HG02610 (cell line): Measurements from ENCODE around the gene TAS2R41.
"Not testable (repeated sequence)": the region's sequence is repeated elsewhere in the genome, so short reads cannot be mapped to it uniquely, and the experiment has no call there.

Experiments
- ATAC-seq: cut with Tn5 transposase; IDR thresholded peaks from one replicate; pipeline ENCODE4 v1.9.1; 2021; ENCODE audit warnings: mild to moderate bottlenecking, moderate library complexity; ENCODE audit not compliant: unreplicated experiment

TAS2R41 gene

DNA sequence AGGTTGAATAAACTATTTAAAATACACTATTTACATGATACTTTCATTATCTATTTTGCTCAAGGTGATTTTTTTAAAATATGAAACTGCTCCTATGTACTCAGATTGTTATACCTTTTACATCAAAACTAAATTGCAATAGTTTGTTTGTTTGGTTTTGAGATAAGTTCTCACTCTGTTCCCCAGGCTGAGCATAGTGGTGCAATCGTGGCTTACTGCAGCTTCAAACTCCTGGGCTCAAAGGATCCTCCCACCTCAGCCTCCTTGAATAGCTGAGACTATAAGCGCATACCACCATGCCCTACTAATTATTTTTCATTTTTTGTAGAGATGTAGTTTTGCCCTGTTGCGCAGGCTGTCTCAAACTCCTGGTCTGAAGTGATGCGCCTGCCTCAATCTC lies 21.7 kb upstream of the TAS2R41 start:
- ATAC-seq = peak; percentile 29

DNA sequence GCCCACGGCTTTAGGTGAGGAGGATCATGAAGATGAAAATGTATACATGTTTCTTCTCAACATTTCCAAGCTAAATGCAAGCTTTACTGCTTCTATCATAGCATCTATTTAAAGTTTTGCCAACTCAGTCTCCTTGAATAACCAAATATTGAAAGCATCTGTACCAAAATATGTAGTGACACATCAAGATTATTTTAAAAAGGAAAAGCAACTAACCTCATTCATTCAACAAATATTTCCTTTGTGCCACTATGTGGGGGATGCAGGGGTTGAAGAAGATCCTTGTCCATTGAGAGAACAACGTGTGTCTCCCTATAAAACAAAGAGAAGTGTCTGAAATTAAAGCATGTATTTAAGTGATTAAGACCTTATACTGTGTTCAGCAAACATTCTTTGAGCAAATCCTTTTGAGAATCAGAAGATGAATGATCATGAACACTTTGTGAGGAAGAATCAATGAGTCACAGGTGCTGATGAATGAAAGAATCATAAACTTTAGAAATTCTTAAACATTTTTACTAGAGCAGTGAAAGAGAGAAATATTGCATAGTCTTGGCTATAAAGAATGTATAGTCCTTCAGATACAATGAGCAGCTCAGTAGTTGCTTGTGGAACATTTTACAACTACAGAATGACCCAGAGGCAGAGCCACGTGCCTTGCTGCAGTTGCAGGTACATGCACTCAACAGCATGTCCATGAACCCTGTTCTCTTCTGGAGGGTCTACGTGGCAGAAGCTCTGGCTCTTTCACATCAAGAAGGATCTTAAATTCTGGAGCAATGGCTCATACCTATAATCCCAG lies 20.5 kb upstream of the TAS2R41 start:
- ATAC-seq = no peak

DNA sequence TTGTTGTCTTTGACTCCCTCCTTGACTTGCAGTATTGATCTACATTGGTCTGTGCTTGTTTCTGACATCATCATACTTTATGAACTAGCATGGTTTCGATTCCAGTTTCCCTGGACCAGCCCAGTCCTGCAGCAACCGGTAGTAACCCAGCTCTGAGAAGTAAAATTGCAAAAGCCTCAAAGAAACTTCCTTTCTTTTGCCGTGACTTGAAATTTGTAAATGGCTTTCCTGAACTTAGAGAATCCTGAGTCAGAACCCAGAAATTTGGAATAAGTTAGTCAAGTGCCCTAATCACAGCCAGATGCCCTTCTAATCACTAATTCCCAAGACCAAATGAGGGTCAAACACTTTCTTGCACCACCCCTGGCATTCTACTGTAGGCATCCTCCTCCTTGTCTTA lies 19.4 kb upstream of the TAS2R41 start:
- no peak for ATAC-seq

DNA sequence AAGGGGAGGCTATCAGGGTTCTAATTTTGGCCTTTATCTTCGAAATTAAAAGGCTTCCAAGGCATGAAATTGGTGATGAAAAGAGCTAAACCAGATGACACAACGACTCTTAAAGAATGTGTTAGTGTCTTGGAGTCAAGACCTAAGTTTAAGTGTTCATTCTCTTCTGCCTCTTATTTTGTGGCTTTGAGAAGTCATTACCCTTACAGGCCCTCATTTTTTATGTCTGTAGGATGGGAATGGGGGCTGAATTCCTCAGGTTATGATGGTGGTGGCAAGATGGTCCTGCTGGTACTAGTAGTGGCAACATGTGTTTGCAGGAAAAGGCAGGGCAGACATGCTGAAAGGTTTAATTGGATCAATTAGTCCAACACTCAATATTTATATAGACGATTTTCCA lies 19.0 kb upstream of the TAS2R41 start:
- no peak for ATAC-seq

DNA sequence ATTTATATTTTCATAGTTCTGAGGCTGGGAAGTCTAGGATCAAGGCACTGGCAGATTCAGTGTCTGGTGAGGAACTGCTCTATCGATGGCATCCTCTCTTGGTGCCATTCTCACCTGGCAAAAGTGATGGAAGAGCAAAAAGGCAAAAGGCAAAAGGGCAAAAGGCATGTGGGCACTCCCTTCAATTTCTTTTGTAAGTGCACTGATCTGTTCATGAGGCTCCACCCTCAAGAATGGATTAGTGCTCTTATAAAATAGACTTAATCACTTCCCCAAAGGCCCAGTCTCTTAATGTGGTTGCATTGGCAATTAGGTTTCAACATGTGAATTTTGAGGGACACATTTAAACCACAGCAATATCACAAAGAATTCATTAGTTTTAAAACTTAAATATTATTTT lies 18.3 kb upstream of the TAS2R41 start:
- no peak for ATAC-seq

DNA sequence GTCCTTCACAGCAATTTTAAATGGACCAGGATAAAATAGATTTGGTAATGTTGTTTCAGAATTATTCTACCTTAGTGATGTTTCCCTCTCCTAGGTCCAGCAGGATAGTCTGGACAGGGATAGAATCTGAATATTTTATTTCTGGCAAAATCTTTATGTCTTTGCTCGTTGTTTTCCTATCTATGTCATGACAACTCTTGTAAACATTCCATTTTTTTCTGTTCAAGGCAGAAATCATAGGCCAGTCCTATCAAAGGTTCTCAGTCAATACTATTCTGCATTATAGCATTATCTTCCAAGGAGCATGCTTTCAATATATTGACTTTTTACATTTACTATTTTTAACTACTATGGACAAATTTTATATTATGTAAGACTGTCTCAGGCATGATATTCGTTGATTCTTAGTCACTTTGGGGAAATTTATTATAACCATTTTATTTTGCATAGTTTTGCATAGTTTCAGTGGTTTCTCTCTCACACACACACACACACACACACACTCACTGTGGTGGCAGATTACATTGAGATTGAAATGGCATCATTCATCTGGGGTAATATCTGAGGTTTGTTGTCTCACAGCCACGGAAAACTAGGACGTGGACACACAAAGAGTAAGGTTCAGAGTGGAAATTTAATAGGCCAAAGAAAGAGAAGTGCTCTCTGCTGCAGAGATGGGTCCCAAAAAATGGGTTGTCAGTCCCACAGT lies 17.2 kb upstream of the TAS2R41 start:
- no peak for ATAC-seq

DNA sequence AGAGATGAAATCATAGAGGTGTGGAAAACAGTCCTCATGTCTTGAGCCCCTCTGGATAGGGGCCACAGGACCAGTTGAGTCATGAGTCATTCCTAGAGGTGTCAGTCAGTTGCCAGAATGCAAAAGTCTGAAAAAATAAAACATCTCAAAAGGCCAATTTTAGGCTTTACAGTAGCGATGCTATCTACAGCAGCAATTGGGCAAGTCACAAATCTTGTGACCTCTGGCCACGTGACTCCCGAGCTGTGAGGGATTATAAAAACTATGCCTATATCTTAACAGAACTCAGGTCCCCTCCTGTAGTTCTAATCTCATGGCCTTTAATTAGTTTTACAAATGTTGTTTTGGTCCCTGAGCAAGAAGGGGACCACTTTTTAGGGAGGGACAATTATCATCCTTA lies 15.6 kb upstream of the TAS2R41 start:
- ATAC-seq = no peak

DNA sequence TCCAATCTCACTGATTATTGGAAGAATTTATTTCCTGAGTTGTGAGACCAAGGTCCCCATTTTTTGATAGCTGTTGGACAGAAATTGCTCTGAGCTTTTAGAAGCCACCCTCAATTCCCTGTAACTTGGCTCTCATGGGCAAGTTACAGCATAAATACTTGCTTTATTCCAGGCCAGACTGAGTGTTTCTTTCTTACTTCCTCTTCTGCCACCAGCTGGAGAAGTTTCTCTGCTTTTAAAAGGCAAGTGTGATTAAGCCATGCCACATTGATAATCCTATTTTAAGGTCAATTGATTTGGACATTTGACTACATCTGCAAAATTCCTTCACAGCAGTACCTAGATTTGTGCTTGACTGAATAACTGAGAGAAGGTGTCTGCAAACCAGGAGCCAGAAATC lies 14.1 kb upstream of the TAS2R41 start:
- ATAC-seq = no peak

DNA sequence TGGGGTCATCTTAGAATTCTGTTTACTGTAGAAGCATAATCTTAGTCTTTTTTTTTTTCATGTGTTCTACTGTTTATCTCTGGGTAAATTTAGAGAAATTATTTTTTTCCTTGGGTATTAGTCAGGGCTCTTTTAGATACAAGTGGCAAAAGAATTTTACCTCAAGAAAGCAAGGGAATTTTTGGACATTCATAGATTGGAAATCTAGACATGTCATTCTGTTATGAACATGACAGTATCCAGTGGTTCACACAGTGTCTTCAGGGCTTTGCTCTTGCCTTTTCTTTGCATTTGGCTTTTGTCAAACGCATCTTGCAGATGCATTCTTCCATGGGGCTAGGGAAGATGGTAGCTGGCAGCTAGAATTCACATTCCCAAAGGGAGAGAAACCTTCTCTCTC lies 13.7 kb upstream of the TAS2R41 start:
- ATAC-seq = no peak

DNA sequence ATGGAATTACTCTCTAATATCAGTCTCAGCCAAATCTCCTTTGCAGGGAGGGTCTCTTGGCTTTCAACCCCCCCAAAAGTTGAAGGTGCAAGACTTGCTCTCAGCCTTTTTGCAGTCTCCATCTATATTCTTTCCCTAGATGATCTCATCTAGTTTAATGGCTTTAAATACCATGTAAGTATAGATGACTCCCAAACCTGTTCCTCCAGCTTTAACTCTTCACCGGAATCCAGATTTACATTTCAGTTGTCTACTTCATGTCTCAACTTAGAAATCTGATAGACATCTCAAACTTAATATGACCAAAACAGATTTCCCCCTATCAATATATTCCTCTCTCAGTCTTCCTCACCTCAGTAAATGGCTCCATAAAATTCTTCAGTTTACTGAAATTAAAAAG lies 9.9 kb upstream of the TAS2R41 start:
- no peak for ATAC-seq

DNA sequence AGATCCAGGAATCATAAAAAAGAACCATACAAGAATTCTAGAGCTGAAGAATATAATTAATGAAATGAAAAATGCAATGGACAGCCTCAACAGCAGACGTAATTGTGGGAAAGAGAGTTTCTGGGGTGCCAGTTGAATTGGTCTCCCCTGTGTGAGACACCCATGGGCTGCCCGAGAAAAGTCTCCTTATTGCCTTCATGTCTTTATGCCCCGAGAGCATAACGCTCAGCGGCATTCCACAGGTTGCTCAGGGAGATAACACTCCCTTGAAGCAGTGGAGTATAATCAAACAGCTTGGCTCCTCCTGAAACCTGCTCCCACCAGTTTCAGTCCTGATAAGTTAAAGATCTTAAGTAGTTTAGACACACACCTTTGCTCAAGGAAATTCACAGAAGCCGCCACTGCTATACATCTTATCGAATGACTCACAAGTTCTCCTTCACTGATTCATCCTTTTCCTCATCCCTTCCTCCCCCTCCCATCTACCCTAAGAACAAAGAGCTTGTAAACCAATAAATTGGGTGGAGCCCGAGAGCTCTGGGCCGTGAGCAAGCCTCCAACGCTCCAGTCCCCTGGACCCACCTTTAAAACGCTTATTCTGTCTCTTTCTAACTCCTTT lies 5.5 kb upstream of the TAS2R41 start:
- not testable (repeated sequence) for ATAC-seq

DNA sequence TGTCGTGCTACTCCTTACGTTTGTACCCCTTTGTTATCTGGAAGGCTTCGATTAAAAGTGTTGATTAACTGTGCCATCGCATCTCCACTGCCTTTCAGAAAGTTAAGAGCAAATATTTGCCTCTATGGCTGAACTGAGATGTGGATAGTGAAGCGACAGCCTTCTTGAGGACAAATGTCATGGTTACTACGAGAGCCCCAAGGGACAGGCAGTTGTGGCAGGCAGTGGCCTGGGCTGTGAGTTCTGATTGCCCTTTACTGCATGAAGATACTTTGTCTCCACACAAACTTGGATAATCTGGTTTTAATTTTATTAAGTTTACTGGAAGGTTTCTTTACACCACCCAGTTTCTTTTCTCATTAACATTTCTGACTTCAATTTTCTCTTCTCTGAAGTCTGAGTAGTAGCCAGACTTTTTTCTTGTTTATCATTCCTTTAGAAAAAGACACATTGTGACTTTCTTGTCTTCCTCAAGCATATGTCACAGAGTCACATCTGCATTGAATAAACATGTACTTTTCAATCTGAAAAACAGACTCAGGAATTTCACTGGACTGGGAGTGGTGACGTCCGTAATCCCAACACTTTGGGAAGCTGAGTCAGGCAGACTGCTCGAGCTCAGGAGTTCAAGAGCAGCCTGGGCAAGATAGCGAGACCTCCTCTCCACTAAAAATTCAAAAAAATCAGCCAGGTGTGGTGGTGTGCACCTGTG lies 1.5 kb downstream of the TAS2R41 start:
- ATAC-seq = no peak

DNA sequence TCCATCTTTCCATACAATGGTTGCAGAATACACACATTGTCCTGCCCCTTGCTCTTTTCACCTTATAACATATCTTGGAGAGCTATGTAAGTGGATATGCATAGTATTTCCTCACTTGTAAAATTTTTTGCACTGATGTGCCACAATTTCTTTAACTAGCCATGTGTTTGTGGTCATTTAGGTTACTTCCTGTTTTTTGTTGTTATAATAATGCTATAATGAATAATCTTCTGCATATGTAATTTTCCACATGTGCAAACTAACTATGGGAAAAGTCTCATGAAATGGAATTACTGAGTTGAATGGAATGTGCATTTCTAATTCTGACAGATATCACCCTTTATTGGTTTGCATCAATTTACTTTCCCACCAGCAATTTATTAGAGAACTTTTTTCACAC lies 2.8 kb downstream of the TAS2R41 start:
- ATAC-seq = no peak

DNA sequence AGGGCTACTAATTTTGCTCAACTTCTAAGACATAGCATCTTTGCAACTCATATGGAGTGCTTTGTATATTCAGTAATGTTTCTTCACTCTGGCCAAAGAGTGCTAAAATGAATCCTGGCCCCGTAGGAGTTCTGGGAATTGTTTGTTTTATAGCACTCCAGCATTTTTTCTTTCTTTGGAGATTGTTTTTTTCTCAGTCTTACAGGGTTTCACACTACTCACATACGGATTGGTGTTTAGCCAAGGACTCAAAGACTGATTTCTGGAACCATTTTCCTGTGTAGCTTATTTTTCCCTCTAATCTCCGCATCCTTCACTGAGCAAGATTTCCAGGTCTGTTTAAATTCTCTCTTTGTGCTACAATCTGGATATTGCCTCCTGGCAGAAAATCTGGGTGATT lies 6.4 kb downstream of the TAS2R41 start:
- ATAC-seq = no peak

DNA sequence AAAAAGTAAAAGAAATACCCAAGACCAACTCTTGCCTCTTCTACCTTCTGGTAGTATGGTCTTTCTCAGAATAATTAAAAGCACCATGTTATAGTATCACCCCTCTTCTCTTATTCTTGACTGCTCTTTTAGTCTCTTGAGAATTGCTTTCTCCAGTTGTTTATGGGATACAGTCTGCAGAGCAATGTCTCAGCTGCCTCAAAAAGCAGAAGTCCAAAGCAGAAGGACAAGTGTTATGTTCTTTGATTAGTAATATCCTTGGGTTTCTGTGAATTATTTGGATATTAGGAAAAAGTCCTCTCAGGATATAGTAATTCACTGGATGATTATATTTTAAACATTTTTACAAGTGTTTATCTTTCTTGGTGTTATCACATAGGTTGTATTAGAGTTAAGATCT lies 7.4 kb downstream of the TAS2R41 start:
- no peak for ATAC-seq

DNA sequence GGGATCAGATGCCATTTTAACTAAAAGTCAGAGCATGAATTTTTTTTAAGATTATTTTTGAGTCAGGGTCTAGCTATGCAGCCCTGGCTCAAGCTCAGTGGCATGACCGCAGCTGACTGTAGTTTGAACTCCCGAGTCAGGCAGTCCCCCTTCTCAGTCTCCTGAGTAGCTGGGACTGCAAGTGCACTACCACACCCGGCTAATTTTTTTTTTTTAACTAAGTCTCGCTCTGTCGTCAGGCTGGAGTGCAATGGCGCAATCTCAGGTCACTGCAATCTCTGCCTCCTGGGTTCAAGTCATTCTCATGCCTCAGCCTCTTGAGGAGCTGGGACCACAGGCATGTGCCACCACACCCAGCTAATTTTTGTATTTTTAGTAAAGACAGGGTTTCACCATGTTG lies 7.8 kb downstream of the TAS2R41 start:
- ATAC-seq = no peak

DNA sequence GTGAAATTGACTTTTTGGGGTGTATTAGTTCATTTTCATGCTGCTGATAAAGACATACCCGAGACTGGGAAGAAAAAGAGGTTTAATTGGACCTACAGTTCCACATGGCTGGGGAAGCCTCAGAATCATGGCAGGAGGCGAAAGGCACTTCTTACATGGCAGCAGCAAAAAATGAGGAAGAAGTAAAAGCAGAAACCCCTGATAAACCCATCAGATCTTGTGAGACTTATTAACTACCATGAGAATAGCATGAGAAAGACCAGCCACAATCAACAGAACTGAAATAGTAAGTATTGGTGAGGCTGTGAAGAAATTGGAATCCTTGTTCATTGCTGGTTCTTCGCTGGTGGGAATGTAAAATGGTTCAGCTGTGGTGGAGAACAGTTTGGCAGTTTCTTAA lies 8.6 kb downstream of the TAS2R41 start:
- ATAC-seq = not testable (repeated sequence)

DNA sequence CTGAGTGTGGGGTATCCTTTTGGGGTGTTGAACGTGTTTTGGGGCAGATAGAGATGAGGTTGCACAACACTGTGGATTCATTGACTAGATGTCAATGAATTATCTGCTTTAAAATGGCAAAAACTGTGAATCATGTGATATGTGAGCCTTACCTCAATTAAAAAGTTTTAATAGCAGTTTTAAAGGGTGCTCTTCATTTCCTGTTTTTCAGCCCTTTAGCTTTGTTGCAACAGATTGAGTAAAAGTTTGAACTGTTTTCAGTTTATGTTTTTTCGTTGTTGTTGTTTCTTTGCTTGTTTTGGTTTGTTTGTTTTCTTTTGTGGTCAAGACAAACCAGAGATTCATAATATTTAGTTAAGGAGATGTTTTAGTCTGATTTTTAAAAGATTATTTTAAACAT lies 9.4 kb downstream of the TAS2R41 start:
- ATAC-seq = no peak

DNA sequence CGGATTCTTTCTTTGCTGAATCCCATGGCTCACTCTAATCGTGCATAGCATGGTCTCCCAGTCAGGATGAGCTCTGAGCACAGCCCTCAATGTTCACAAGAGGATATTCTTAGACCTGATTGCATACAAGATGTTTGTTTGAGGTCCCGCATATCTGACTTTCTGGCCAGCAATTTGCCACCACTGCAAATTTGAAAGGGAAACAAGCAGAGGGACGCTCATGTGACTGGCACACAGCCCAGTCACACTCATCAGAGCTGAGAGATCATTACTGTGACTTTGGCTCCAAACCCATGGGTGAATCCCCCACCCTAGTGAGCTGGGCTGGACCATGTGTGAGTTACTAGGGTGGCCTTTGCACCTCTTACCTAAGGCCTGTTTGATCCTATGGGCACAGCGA lies 9.9 kb downstream of the TAS2R41 start:
- no peak for ATAC-seq

DNA sequence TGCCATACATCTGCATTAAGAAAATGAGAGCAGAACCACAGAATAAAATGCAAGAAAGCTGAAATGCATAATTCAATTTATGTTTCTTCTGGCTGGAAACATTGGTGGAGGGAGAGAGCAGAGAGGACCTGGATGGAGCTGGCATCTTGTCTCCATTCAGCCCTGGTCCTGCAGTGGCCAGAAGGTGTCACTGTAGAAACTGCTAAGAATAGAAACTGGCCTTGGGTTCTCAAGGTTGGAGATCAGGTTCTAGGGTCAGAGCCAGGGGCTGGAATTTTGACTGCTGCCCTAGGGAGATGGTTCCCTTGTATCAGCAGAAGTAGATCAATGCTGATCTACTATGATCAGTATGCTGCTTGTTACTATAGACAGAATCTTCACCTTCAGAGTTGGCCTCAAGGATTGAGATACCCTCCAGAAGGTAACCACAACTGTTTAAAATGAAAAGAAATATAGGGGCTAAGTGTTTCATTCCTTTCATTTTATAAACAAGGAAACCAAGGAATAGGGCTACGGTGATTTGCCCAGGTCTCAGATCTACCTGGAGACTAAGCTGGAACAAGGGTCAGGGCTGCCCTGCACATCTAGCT lies 13.1 kb downstream of the TAS2R41 start:
- no peak for ATAC-seq

DNA sequence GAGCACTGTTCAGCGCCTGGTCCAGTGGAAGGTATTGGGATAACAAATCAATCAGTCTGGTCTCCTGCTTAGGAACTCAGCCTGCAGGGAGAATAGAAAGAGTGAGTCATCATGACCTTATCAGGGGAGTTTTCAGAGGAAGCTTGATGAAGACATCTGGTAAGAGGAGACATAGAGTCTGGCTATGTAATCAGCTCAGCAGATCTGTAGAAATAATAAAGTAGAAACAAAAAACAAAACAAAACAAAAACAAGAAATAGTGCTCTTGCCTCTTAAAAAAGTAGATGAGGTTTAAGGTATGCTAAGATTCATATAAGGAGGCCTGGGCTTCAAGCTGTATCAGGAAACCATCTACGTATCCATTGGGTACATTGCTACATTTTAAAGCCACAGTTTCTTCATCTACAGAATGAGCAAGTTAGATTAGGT lies 14.4 kb downstream of the TAS2R41 start:
- no peak for ATAC-seq
